Stimulated activated CD4-positive, alpha-beta T cell treated with anti-CD3 and anti-CD28 coated beads, Interleukin-12 subunit alpha, Interleukin-12 subunit beta, amount 100 ng/mL, for 48 hours (primary cell): ENCODE results near the gene KIF13A.
"Not testable (repeated sequence)": the region's sequence is repeated elsewhere in the genome, so short reads cannot be mapped to it uniquely, and the experiment has no call there.

Experiments used
- DNase-seq, 3 donors: peaks; one replicate each; pipeline ENCODE4 v3.0.0-alpha.2; 2020; ENCODE audit warnings: low read depth in 2 of 3, low spot score in 1 of 3

The KIF13A gene

DNA sequence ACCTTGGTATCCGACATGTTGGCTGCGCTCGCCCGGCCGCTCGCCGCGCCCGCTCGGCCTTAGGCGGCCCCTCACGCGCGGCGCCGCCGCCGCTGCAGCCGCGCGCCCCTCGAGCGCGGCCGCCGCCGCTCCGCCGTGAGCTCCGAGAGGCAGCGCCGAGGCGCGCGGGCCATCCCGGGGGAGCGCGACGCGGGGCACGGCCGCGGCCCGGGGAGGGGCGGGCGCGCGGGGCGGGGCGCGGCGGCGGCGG, at the start of gene KIF13A:
TSS of gene KIF13A (minus strand) at position 189 of the 250 bp plus-strand sequence. CDS start at position 17, 172 bp downstream.
- DNase-seq: no peak

GRCh38 chr6:18036781-18037180, 49.3 kb upstream of the KIF13A start:
- DNase-seq: no peak

GRCh38 chr6:18035330-18035854, 48.0 kb upstream of the KIF13A start:
- no peak for DNase-seq

DNA sequence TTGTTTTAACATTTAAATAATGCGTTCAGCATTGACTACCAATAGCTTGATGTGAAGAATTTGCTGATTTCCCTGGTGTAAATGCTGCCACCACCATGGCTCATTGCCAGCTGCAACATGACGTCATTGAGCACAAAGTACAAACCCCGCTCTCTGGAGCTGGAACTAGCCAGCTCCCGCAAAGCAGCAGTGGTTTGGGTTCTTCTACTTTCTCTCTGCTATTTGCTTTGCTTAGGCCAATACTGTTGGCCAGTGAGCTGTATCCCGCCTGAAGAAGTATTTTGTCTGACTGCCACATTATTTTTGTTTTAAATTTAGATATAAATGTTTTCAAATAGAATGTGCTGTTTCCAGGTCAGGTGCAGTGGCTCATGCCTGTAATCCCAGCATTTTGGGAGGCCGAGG, 47.4 kb upstream of the KIF13A start:
- DNase-seq: no peak

- no peak for DNase-seq
Observed at GRCh38 chr6:18031680-18032256, 44.3 kb upstream of the KIF13A start.

GRCh38 chr6:18031189-18031588, 43.8 kb upstream of the KIF13A start:
- DNase-seq: no peak

DNA sequence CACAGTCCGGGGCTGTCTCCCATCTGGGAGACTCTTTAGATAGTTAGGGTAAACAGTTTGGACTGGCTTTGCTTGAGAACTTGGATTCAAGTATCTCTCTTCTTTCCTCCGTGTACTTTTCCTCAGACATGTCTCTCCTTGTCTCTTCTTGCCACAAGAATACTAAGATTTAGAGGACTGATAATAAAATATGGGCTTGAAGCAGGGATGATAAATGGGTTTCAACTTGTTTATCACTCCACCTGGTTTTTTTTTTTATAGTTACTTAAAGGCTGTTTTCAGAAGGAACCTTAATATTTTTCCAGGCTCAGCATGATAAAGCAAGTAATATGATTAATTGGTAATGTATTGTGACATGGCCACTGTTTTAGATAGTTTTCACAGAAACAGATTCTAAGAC, 40.9 kb upstream of the KIF13A start:
- no peak for DNase-seq

- DNase-seq: no peak
Observed at GRCh38 chr6:18025596-18025995, 38.2 kb upstream of the KIF13A start.

DNA sequence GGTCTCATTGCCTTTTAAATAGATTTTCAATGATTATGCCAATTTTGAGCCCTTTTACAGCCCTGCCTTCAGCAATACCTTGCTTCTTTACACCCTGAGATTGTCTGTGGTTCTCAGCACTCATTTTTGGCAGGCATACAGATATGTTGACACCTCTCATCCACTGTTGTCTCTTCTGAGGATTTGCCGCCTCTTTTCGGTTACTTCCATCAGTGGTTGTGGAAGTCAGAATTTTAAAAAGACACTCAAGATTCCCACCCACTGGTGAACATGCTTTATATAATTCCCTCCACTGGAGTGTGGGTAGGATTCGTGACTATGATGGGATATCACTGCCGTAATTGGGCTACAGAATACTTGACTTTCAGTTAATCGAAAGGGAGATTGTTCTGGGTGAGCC, 37.4 kb upstream of the KIF13A start:
- no peak for DNase-seq

GRCh38 chr6:18023891-18024290, 36.5 kb upstream of the KIF13A start:
- DNase-seq: no peak

DNA sequence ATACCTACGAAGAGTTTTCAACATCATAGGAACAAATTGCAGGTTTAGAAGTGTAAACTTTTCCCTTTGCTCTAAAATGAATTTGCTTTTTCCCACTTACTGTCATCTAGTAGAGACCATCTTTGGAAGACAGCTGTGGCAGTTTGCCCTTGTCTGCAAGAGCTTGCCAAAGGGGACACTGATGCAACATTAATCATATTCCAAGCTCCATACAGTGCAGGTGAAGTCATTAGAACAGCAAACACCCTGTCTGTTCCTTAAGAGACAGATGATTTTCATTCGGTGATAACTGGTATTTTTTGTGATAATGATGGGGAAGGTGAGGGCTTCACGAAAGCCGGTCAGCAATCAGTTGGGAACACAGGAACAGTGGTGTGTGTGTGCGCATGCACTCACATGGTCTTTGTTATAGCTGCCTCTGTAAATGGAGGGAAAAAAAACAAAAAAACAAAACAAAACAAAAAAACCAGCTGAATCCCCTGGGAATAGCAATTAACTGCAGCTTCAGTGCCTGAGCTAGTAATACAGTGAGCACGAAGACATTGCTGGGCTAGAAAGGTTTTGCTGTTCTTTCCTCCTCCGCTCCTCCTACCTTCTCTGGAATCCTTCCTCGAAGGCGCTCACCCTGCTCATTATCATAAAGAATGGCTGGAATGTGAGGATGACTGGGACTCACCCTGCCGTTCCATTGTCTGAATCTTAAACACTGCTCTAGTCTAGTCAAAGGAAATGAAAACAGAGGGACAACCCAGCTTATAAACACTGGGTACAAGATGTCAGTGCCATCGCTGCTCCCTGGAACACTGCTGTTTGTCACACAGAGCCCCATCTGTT, 35.2 kb upstream of the KIF13A start:
- DNase-seq: no peak

DNA sequence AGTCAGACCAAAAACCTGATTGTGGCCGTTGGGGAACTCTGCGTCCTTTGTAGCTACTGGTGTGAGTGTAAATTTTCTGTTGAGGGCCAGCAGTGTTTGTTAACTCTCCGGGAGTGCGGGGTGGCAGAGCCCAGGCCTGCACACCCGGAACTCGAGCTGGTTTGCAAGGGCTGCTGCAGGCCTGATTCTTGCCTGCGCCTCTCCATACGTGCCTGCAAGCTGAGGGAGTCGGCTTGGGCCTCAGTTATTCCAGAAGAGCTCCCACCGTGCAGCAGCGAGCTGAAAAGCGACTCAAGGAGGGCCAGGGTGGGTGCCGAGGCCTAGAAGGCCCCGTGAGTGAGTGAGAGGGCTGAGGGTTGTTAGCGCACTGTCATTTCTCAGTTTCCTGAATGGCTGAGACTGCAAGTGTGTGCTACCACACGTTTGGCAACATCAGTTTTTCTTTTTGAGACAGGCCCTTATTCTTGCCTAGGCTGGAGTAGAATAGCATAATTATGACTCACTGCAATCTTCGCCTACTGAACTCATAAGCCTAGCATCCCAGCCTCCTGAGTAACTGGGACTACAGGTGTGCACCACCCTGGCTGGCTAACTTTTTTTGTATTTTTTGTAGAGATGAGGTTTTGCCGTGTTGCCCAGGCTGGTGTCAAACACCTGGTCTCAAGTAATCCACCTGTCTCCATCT, 33.9 kb upstream of the KIF13A start:
- no peak for DNase-seq

DNA sequence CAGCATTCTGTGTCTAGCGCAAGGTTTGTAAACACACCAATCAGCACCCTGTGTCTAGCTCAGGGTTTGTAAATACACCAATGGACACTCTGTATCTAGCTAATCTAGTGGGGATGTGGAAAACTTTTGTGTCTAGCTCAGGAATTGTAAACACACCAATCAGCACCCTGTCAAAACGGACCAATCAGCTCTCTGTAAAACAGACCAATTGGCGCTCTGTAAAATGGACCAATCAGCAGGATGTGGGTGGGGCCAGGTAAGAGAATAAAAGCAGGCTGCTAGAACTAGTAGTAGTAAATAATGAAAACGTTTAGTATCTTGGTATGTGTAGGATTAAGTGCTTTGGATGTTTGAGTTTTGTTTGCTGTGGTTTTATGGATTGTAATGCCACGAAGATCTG, 33.1 kb upstream of the KIF13A start:
- DNase-seq: not testable (repeated sequence)

- no peak for DNase-seq
Observed at GRCh38 chr6:18019539-18020534, 32.4 kb upstream of the KIF13A start.

GRCh38 chr6:18019133-18019532, 31.7 kb upstream of the KIF13A start:
- DNase-seq: not testable (repeated sequence)

- no peak for DNase-seq
Observed at GRCh38 chr6:18016698-18017097, 29.3 kb upstream of the KIF13A start.

DNA sequence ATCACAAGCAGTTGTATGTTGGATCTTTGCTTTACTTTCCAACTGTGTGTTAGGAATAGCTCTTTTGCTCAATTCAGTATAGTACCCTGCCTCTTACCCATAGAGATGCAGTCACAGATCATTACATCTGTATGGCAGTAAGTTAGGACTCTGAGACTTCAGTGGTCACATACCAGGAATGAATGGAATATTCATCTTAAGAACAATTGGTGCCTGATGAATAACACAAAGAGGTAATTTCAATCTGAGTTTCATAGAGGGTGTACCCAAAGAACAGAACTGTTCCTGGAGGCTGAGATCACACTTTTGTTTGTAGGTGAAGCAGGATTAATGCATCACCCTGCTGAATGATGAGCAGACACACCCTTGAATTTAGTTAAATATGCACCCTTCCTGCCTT, 28.7 kb upstream of the KIF13A start:
- DNase-seq: no peak

GRCh38 chr6:18011287-18011686, 23.9 kb upstream of the KIF13A start:
- DNase-seq: no peak

GRCh38 chr6:18010540-18010939, 23.1 kb upstream of the KIF13A start:
- DNase-seq: not testable (repeated sequence)

DNA sequence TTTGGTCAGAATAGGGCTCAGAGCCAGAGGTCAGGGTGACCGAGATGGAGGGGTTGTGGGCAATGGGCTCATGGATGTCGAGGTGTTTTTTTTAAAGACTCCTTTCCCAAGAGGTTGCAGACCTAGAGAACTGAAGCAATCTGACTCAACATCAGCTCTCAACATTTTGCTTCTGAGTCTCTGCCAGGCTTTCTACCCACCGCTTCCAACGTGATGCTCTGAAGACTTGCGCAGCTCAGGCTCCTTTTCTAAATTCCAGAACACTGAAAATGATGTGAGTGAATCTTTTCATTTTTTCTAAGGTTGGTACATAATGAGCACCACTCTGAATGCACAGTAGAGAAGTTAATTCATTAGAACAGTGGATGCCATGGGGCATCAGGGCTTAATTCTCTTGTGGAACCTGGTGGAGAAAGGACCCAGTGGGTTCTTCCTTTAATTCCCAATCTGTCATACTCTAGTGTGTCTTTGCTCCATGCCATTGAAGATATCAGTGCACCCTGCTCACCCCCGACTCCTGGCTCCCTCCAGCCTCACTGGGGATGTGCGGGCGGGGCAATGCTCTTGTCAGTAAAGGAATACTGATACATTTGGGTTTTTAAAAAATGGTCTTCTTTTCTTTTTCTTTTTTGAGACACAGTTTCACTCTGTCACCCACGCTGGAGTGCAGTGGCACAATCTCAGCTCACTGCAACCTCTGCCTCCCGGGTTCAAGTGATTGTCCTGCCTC, 17.0 kb upstream of the KIF13A start:
- DNase-seq: no peak
